IMR-90 (cell line): ENCODE data around the gene MTM1. TPM values are rescaled to one million over a fixed set of nuclear protein-coding genes. Genes with fewer than 3 reads are reported as not detected.

ENCODE experiments used
- ATAC-seq: fragments of 200-7000 bp; cut with Tn5 transposase; 2 replicates; pipeline ENCODE4 v1.9.1; 2020; ENCODE audit warnings: low read depth, mild to moderate bottlenecking, moderate library complexity
- BruUV-seq: library from RNA; stranded (reverse); fragments of 400-500 nt; replicated peaks from 2 replicates; lab custom pipeline; 2021; lab: Mats Ljungman, UMichigan
- CTCF ChIA-PET: fragments of 300-600 bp; formaldehyde crosslinking; extraction: SDS; loops from one replicate; lab custom pipeline; 2021; ENCODE audit warnings: antibody characterized with exemption; lab: Yijun Ruan, JAX
- POLR2A ChIA-PET: fragments of 300-600 bp; sonication (Branson Sonifier 250); formaldehyde crosslinking; loops from one replicate; lab custom pipeline; 2022; ENCODE audit warnings: antibody characterized with exemption; ENCODE audit not compliant: unreplicated experiment; lab: Charles Lee
- DNase-seq: peaks from one replicate; pipeline ENCODE4 v3.0.0; 2013
- H2AFZ ChIP-seq: replicated peaks from 2 replicates; pipeline ENCODE3; 2013; ENCODE audit warnings: low read length, mild to moderate bottlenecking; ENCODE audit not compliant: poor library complexity
- H2AK5ac ChIP-seq: 2 replicates; pipeline ENCODE4 v1.6.1; 2013; ENCODE audit warnings: low read depth, low read length, inconsistent platforms
- H2AK9ac ChIP-seq: replicated peaks from 2 replicates; pipeline ENCODE3; 2013; ENCODE audit warnings: mild to moderate bottlenecking, low read depth, low read length, moderate library complexity; ENCODE audit not compliant: poor library complexity
- H2BK120ac ChIP-seq: 2 replicates; pipeline ENCODE4 v1.6.1; 2013; ENCODE audit warnings: low read depth, low read length, inconsistent platforms
- H2BK15ac ChIP-seq: 3 replicates; pipeline ENCODE4 v1.6.1; 2013; ENCODE audit warnings: low read depth, low read length, inconsistent platforms
- H2BK20ac ChIP-seq: 2 replicates; pipeline ENCODE4 v1.6.1; 2013; ENCODE audit warnings: low read depth, mild to moderate bottlenecking, inconsistent platforms, low read length, moderate library complexity
- H2BK5ac ChIP-seq: 2 replicates; pipeline ENCODE4 v1.6.1; 2013; ENCODE audit warnings: mild to moderate bottlenecking, low read depth, low read length, inconsistent platforms; ENCODE audit not compliant: poor library complexity, severe bottlenecking
- H3K14ac ChIP-seq: replicated peaks from 2 replicates; pipeline ENCODE4 v1.6.1; 2013; ENCODE audit warnings: low read depth, low read length, inconsistent platforms
- H3K18ac ChIP-seq: 2 replicates; pipeline ENCODE4 v1.6.1; 2013; ENCODE audit warnings: low read depth, low read length, control low read depth
- H3K23ac ChIP-seq: 2 replicates; pipeline ENCODE4 v1.6.1; 2013; ENCODE audit warnings: low read depth, low read length, inconsistent platforms
- H3K27ac ChIP-seq: 2 replicates; pipeline ENCODE4 v1.5.1; 2013; ENCODE audit warnings: mild to moderate bottlenecking, control low read depth, low read length; ENCODE audit not compliant: insufficient read depth
- H3K27me3 ChIP-seq: 2 replicates; pipeline ENCODE4 v1.6.1; 2013; ENCODE audit warnings: low read length; ENCODE audit not compliant: control insufficient read depth, insufficient read depth
- H3K36me3 ChIP-seq: 2 replicates; pipeline ENCODE4 v1.6.1; 2013; ENCODE audit warnings: low read length, mixed read lengths; ENCODE audit not compliant: control insufficient read depth, insufficient read depth
- H3K4ac ChIP-seq: 2 replicates; pipeline ENCODE4 v1.6.1; 2013; ENCODE audit warnings: low read depth, low read length, inconsistent platforms
- H3K4me1 ChIP-seq: 2 replicates; pipeline ENCODE4 v1.6.1; 2013; ENCODE audit warnings: low read length, mixed read lengths; ENCODE audit not compliant: control insufficient read depth, insufficient read depth
- H3K4me2 ChIP-seq: 2 replicates; pipeline ENCODE4 v1.6.1; 2013; ENCODE audit warnings: low read depth, mild to moderate bottlenecking, control low read depth, low read length, moderate library complexity
- H3K4me3 ChIP-seq: 2 replicates; pipeline ENCODE4 v1.5.1; 2013; ENCODE audit warnings: low read depth, mild to moderate bottlenecking, control low read depth, low read length, moderate library complexity; ENCODE audit not compliant: insufficient read depth
- H3K56ac ChIP-seq: 2 replicates; pipeline ENCODE4 v1.6.1; 2013; ENCODE audit warnings: low read length, inconsistent platforms; ENCODE audit not compliant: insufficient read depth; ENCODE audit errors: extremely low read depth
- H3K79me1 ChIP-seq, 2 experiments: 2 replicates each; pipeline ENCODE4 v1.6.1; 2013; ENCODE audit warnings: low read length in 2 of 2, inconsistent platforms in 1 of 2, low read depth in 1 of 2
- H3K9ac ChIP-seq: 2 replicates; pipeline ENCODE4 v1.6.1; 2013; ENCODE audit warnings: low read depth, low read length, control low read depth
- H3K9me1 ChIP-seq: 2 replicates; pipeline ENCODE4 v1.6.1; 2013; ENCODE audit warnings: low read length, inconsistent platforms; ENCODE audit not compliant: insufficient read depth
- H3K9me3 ChIP-seq: 2 replicates; pipeline ENCODE4 v1.6.1; 2013; ENCODE audit warnings: low read length; ENCODE audit not compliant: control insufficient read depth, insufficient read depth
- H4K20me1 ChIP-seq: 2 replicates; pipeline ENCODE4 v1.6.1; 2013; ENCODE audit warnings: low read length, inconsistent platforms; ENCODE audit not compliant: insufficient read depth
- H4K5ac ChIP-seq: 2 replicates; pipeline ENCODE4 v1.6.1; 2013; ENCODE audit warnings: mild to moderate bottlenecking, low read depth, low read length, control low read depth
- H4K8ac ChIP-seq, 2 experiments: 2 replicates each; pipeline ENCODE4 v1.6.1; 2013; ENCODE audit warnings: low read depth in 2 of 2, low read length in 2 of 2, control low read depth in 1 of 2, inconsistent platforms in 1 of 2
- H4K91ac ChIP-seq: 2 replicates; pipeline ENCODE4 v1.6.1; 2013; ENCODE audit warnings: low read depth, low read length, inconsistent platforms; ENCODE audit not compliant: insufficient read depth
- BHLHE40 ChIP-seq: fragments of 150-350 bp; IDR thresholded peaks from 2 replicates; pipeline ENCODE4 v1.6.1; 2016; ENCODE audit warnings: mild to moderate bottlenecking, low read depth, low read length
- CEBPB ChIP-seq: IDR thresholded peaks from 2 replicates; pipeline ENCODE4 v1.6.1; 2012; ENCODE audit warnings: low read depth, low read length, improper control_type of control experiment
- CHD1 ChIP-seq: IDR thresholded peaks from 2 replicates; pipeline ENCODE4 v1.6.1; 2012; ENCODE audit warnings: low read depth, low read length, improper control_type of control experiment
- ELK1 ChIP-seq: fragments of 150-350 bp; IDR thresholded peaks from 2 replicates; pipeline ENCODE4 v1.6.1; 2016; ENCODE audit warnings: low read depth, mild to moderate bottlenecking, low read length, moderate library complexity, borderline replicate concordance
- MAFK ChIP-seq: IDR thresholded peaks from 2 replicates; pipeline ENCODE4 v1.6.1; 2012; ENCODE audit warnings: low read depth, low read length, improper control_type of control experiment
- MAZ ChIP-seq: IDR thresholded peaks from 2 replicates; pipeline ENCODE4 v1.6.1; 2012; ENCODE audit warnings: low read depth, mild to moderate bottlenecking, low read length, improper control_type of control experiment, moderate library complexity, borderline replicate concordance
- NFE2L2 ChIP-seq: fragments of 150-350 bp; IDR thresholded peaks from 2 replicates; pipeline ENCODE4 v1.6.1; 2016; ENCODE audit warnings: low read depth, mild to moderate bottlenecking, low read length
- POLR2A ChIP-seq: IDR thresholded peaks from 2 replicates; pipeline ENCODE4 v1.6.1; 2012; ENCODE audit warnings: mild to moderate bottlenecking, low read depth, low read length
- RFX5 ChIP-seq: IDR thresholded peaks from 2 replicates; pipeline ENCODE4 v1.8.0; 2012; ENCODE audit warnings: low read depth, mild to moderate bottlenecking, low read length, moderate library complexity
- SMC3 ChIP-seq: fragments of 150-350 bp; IDR thresholded peaks from 2 replicates; pipeline ENCODE4 v1.6.1; 2016; ENCODE audit warnings: low read depth, mild to moderate bottlenecking, antibody characterized with exemption, low read length, moderate library complexity
- USF2 ChIP-seq: fragments of 150-350 bp; IDR thresholded peaks from 2 replicates; pipeline ENCODE4 v1.6.1; 2017; ENCODE audit warnings: mild to moderate bottlenecking, antibody characterized with exemption, low read length, low read depth
- WGBS, 2 experiments: methylation state at CpG; one replicate each; pipeline versions ENCODE4 v1.1.5 to v1.1.7; 2013; ENCODE audit warnings: missing lambda C conversion rate in 2 of 2; ENCODE audit not compliant: insufficient read length in 1 of 2; ENCODE audit errors: extremely low coverage in 2 of 2; 5-methylcytosine and 5-hydroxymethylcytosine counted together
- dilution Hi-C: fragments of 300-500 bp; cut with HindIII; formaldehyde crosslinking; loops from one replicate; pipeline ENCODE4 v1.14.3; 2018; ENCODE audit warnings: low sequenced_read_pairs; ENCODE audit not compliant: unreplicated experiment
- in situ Hi-C: fragments of 300-500 bp; cut with MboI; formaldehyde crosslinking; loops from 3 replicates; pipeline ENCODE4 v1.14.3; 2019; ENCODE audit warnings: low sequenced_read_pairs, inconsistent platforms, mixed read lengths
- intact Hi-C: fragments of 100-400 bp; cut with micrococcal nuclease; formaldehyde crosslinking; loops from 2 replicates; pipeline ENCODE4 v1.10.0; 2022
- polyA plus RNA-seq, 3 experiments: library from polyadenylated mRNA; depleted of rRNA; stranded (reverse); fragments of >200 nt; gene quantifications; 2 replicates each; pipeline ENCODE4 v1.2.3, GENCODE V29; 2012; ENCODE audit warnings: low replicate concordance in 1 of 3
- total RNA-seq: library from RNA; depleted of rRNA; stranded (reverse); fragments of >200 nt; gene quantifications from 2 replicates; pipeline ENCODE4 v1.2.3, GENCODE V29; 2012

Gene MTM1
- total and polyA plus RNA-seq, 2 of the 4 experiments (the other 2 are of a cell fraction) = 3.8 to 5.6 TPM

GRCh38 chrX:150664290-150664689 lies 95.9 kb downstream of the MTM1 start:
- 20% methylated on average over 1 of the region's 2 CpGs; no CpG with 5 or more reads in 1 of the 2 experiments for WGBS, 2 experiments
- no peak overlapping the region for H3K56ac ChIP-seq
- no peak overlapping the region for H3K4ac ChIP-seq
- no peak overlapping the region for H2AK9ac ChIP-seq
- CTCF ChIA-PET = no interaction called here
- no peak overlapping the region for H2AK5ac ChIP-seq
- H2BK15ac ChIP-seq = no peak overlapping the region
- H3K18ac ChIP-seq = no peak overlapping the region
- no peak overlapping the region for H2BK120ac ChIP-seq
- BruUV-seq = no TSS peak
- 0 out of 2 replicates have a peak, but pooled peaks cover 1% of the 10 kb centered on the region for H3K9me3 ChIP-seq
- intact Hi-C loops (loop anchor here (2.0 kb wide), 1 partner anchor 17 kb away; no protein-coding TSS in a partner anchor), in situ Hi-C loops (no loop called here), dilution Hi-C loops (no loop called here)
- H3K27ac ChIP-seq = no peak overlapping the region
- no peak overlapping the region for H3K4me2 ChIP-seq
- POLR2A ChIA-PET = no interaction called here
- no peak overlapping the region for H4K8ac ChIP-seq
- no peak overlapping the region for H4K5ac ChIP-seq
- H3K9ac ChIP-seq = no peak overlapping the region
- H3K79me1 ChIP-seq = no peaks in the 10 kb centered on the region
- no peak overlapping the region for H2AFZ ChIP-seq
- H2BK5ac ChIP-seq = no peak overlapping the region
- no peaks in the 10 kb centered on the region for H3K9me1 ChIP-seq
- no peak overlapping the region for H2BK20ac ChIP-seq
- no peak overlapping the region for H3K23ac ChIP-seq
- H3K14ac ChIP-seq = no peak overlapping the region
- DNase-seq (no peak), ATAC-seq (no peak)
- H3K4me3 ChIP-seq = no peak overlapping the region
- H4K20me1 ChIP-seq = no peaks in the 10 kb centered on the region
- H3K27me3 ChIP-seq = no peaks in the 10 kb centered on the region
- 0 out of 2 replicates have a peak, but pooled peaks cover 3% of the 10 kb centered on the region for H3K36me3 ChIP-seq
- H3K4me1 ChIP-seq = peaks cover 3% of the 10 kb centered on the region
- H4K91ac ChIP-seq = no peak overlapping the region
- TF ChIP-seq POLR2A (no peak), SMC3 (no peak), ELK1 (no peak), CHD1 (no peak), MAZ (no peak), BHLHE40 (no peak), MAFK (no peak), CEBPB (no peak), USF2 (no peak), NFE2L2 (no peak), RFX5 (no peak)
